K562 (cell line): ENCODE data around the gene POLD1. TPM values are rescaled to one million over a fixed set of nuclear protein-coding genes. Genes with fewer than 3 reads are reported as not detected.

Experiments
- ATF2 ChIP-seq: sonication (generic); formaldehyde crosslinking; IDR thresholded peaks from 2 replicates; pipeline ENCODE4 v1.8.1; 2022; ENCODE audit warnings: missing genetic modification reagents
- CC2D1A ChIP-seq: fragments of 450-650 bp; IDR thresholded peaks from 2 replicates; pipeline ENCODE4 v1.6.1; 2017; ENCODE audit warnings: mild to moderate bottlenecking
- HDGF ChIP-seq: fragments of 450-650 bp; IDR thresholded peaks from 2 replicates; pipeline ENCODE4 v1.6.1; 2016
- KAT8 ChIP-seq: fragments of 450-650 bp; IDR thresholded peaks from 2 replicates; pipeline ENCODE4 v1.6.1; 2016; ENCODE audit warnings: low read depth, mild to moderate bottlenecking
- MYNN ChIP-seq, 2 experiments: sonication (generic); formaldehyde crosslinking in 1 of 2; IDR thresholded peaks; 2 replicates each; pipeline versions ENCODE4 v1.5.0 to v1.6.1; 2016 to 2020; ENCODE audit warnings: antibody characterized with exemption in 1 of 2, missing genetic modification reagents in 1 of 2
- NCOA2 ChIP-seq, 2 experiments: fragments of 450-650 bp; IDR thresholded peaks; 2 replicates each; pipeline ENCODE4 v1.6.1; 2018; ENCODE audit warnings: mild to moderate bottlenecking in 2 of 2, moderate library complexity in 1 of 2; ENCODE audit not compliant: partially characterized antibody in 2 of 2
- NR3C1 ChIP-seq: sonication (generic); formaldehyde crosslinking; IDR thresholded peaks from 2 replicates; pipeline ENCODE4 v1.8.1; 2022; ENCODE audit warnings: missing genetic modification reagents
- POLR3A ChIP-seq: IDR thresholded peaks from 2 replicates; pipeline ENCODE4 v1.6.1; 2011; ENCODE audit warnings: borderline replicate concordance, mild to moderate bottlenecking, moderate library complexity; ENCODE audit not compliant: insufficient read length, insufficient read depth; ENCODE audit errors: extremely low read depth
- RFX1 ChIP-seq: fragments of 450-650 bp; IDR thresholded peaks from 2 replicates; pipeline ENCODE4 v1.6.1; 2016; ENCODE audit warnings: mild to moderate bottlenecking, moderate library complexity
- SFPQ ChIP-seq: fragments of 200-400 bp; formaldehyde crosslinking; IDR thresholded peaks from 2 replicates; pipeline ENCODE4 v1.6.1; 2017; ENCODE audit warnings: mild to moderate bottlenecking, low read depth, low read length, moderate library complexity
- SIRT6 ChIP-seq: IDR thresholded peaks from one replicate; pipeline ENCODE4 v1.6.1; 2012; ENCODE audit warnings: low read depth, mild to moderate bottlenecking, control low read depth, inconsistent platforms, low read length, moderate library complexity
- ZNF133 ChIP-seq: fragments of 250-450 bp; sonication (Bioruptor Pico); IDR thresholded peaks from 2 replicates; pipeline ENCODE4 v1.4.0; 2020; ENCODE audit warnings: mild to moderate bottlenecking
- ZNF347 ChIP-seq: fragments of 450-650 bp; formaldehyde crosslinking; IDR thresholded peaks from 2 replicates; pipeline ENCODE4 v1.4.0; 2020; ENCODE audit warnings: low read depth, mild to moderate bottlenecking, moderate library complexity
- ZNF431 ChIP-seq: sonication (generic); formaldehyde crosslinking; IDR thresholded peaks from 2 replicates; pipeline ENCODE4 v1.8.0; 2022; ENCODE audit warnings: mild to moderate bottlenecking, missing genetic modification reagents
- ZNF583 ChIP-seq: fragments of 250-450 bp; sonication (Bioruptor Pico); IDR thresholded peaks from 2 replicates; pipeline ENCODE4 v1.4.0; 2020
- ZNF584 ChIP-seq: fragments of 200-800 bp; sonication (Bioruptor generic); IDR thresholded peaks from 2 replicates; pipeline ENCODE4 v1.6.1; 2016; ENCODE audit warnings: low read depth, mild to moderate bottlenecking, missing genetic modification characterization, missing compliant biosample characterization
- polyA plus RNA-seq, 8 experiments: library from polyadenylated mRNA; depleted of rRNA in 4 of 8; stranded (reverse) in 5 of 8; unstranded in 3 of 8; fragments of >200 nt; fragmentation: Nextera tagmentation in 2 of 8; fragmentation: Illumina TruSeq in 1 of 8; extraction: Ambion mirVana in 2 of 8; extraction: Trizol in 1 of 8; gene quantifications; 2 replicates each; pipeline versions ENCODE4 v1.2.1 to v1.2.3, GENCODE V29; 2011 to 2014; ENCODE audit warnings: inconsistent platforms in 1 of 8, missing spikeins in 1 of 8
- total RNA-seq, 7 experiments: library from RNA; depleted of rRNA in 6 of 7; stranded (reverse); fragments of >200 nt in 6 of 7; fragmentation: Illumina TruSeq in 2 of 7; extraction: Trizol in 2 of 7; gene quantifications; 2 replicates each; pipeline versions ENCODE4 v1.2.1 to v1.2.3, GENCODE V29; 2011 to 2021; ENCODE audit warnings: low replicate concordance in 1 of 7
- TF ChIP-seq, protein P1 (sequence below): IDR thresholded peaks from 2 replicates; pipeline ENCODE4 v1.6.1; 2011; ENCODE audit warnings: borderline replicate concordance, low read depth, mild to moderate bottlenecking, moderate library complexity, low read length; ENCODE audit not compliant: insufficient read depth, poor library complexity, severe bottlenecking
- TF ChIP-seq, protein P2 (sequence below): fragments of 450-650 bp; IDR thresholded peaks from 2 replicates; pipeline ENCODE4 v1.6.1; 2017; ENCODE audit warnings: antibody characterized with exemption, mild to moderate bottlenecking

Gene POLD1
- total and polyA plus RNA-seq, 9 of the 15 experiments (the other 6 are each of a cell fraction or from before 2014, with no cell fraction given), result 1.3 to 312 (median 47.8) TPM

DNA sequence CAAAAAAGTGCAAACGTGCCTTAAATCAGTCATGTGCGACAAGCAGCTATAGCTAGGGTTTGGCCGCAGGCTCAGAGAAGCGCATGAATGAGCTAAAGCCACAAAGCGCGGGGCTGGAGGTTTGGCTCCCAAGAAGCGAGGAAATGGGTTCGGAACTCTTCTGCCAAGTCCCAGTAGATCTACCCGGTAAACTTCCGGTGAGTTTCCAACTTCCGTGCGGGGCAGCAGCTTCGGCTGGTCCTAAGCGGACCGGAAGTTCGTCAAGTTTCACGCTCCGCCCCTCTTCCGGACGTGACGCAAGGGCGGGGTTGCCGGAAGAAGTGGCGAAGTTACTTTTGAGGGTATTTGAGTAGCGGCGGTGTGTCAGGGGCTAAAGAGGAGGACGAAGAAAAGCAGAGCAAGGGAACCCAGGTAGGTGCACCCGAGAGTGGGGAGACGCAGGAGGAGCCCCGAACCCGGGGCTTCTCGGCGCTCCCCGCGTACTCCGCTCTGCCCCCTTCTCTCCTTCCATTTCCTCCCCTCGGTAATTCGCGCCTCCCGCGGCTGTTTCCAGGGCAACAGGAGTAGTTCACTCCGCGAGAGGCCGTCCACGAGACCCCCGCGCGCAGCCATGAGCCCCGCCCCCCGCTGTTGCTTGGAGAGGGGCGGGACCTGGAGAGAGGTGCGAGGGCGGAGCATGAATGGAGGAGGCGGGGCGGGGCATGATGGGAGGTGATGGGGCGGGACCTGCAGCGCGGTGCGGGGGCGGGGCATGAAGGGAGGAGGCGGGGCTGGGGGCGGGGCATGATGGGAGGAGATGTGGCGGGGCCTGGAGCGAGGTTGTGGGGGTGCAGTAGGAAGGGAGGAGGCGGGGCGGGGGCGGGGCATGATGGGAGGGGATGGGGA lies 7.7 kb upstream of the POLD1 start, which contains the start of gene NR1H2 (continued):
- TF ChIP-seq, protein P1, sequence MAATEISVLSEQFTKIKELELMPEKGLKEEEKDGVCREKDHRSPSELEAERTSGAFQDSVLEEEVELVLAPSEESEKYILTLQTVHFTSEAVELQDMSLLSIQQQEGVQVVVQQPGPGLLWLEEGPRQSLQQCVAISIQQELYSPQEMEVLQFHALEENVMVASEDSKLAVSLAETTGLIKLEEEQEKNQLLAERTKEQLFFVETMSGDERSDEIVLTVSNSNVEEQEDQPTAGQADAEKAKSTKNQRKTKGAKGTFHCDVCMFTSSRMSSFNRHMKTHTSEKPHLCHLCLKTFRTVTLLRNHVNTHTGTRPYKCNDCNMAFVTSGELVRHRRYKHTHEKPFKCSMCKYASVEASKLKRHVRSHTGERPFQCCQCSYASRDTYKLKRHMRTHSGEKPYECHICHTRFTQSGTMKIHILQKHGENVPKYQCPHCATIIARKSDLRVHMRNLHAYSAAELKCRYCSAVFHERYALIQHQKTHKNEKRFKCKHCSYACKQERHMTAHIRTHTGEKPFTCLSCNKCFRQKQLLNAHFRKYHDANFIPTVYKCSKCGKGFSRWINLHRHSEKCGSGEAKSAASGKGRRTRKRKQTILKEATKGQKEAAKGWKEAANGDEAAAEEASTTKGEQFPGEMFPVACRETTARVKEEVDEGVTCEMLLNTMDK, result no peak
- TF ChIP-seq ZNF431, result no peak
- no peak for TF ChIP-seq SFPQ
- TF ChIP-seq RFX1, result peak; percentile 90
- TF ChIP-seq HDGF, result no peak
- TF ChIP-seq ZNF347, result no peak
- no peak for TF ChIP-seq KAT8
- TF ChIP-seq SIRT6, result no peak
- peak; percentile 50; the same call in 1 of the 2 replicates for TF ChIP-seq ZNF583
- no peak for TF ChIP-seq ZNF133
- TF ChIP-seq NR3C1, result no peak
- no peak for TF ChIP-seq POLR3A
- no peak for TF ChIP-seq ATF2 (CRISPR knock-in tag)
- TF ChIP-seq, protein P2, sequence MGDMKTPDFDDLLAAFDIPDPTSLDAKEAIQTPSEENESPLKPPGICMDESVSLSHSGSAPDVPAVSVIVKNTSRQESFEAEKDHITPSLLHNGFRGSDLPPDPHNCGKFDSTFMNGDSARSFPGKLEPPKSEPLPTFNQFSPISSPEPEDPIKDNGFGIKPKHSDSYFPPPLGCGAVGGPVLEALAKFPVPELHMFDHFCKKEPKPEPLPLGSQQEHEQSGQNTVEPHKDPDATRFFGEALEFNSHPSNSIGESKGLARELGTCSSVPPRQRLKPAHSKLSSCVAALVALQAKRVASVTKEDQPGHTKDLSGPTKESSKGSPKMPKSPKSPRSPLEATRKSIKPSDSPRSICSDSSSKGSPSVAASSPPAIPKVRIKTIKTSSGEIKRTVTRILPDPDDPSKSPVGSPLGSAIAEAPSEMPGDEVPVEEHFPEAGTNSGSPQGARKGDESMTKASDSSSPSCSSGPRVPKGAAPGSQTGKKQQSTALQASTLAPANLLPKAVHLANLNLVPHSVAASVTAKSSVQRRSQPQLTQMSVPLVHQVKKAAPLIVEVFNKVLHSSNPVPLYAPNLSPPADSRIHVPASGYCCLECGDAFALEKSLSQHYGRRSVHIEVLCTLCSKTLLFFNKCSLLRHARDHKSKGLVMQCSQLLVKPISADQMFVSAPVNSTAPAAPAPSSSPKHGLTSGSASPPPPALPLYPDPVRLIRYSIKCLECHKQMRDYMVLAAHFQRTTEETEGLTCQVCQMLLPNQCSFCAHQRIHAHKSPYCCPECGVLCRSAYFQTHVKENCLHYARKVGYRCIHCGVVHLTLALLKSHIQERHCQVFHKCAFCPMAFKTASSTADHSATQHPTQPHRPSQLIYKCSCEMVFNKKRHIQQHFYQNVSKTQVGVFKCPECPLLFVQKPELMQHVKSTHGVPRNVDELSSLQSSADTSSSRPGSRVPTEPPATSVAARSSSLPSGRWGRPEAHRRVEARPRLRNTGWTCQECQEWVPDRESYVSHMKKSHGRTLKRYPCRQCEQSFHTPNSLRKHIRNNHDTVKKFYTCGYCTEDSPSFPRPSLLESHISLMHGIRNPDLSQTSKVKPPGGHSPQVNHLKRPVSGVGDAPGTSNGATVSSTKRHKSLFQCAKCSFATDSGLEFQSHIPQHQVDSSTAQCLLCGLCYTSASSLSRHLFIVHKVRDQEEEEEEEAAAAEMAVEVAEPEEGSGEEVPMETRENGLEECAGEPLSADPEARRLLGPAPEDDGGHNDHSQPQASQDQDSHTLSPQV, result no peak
- TF ChIP-seq NCOA2 (IDR thresholded peaks at IDR 0.05; ENCODE audit: partially characterized antibody in 2 of 2), result no peak
- TF ChIP-seq MYNN (IDR thresholded peaks at IDR 0.05), result no peak
- TF ChIP-seq MYNN (CRISPR knock-in tag; IDR thresholded peaks at IDR 0.05), result no peak
- no peak for TF ChIP-seq ZNF584
- TF ChIP-seq CC2D1A, result no peak
